Duodenal mucosa (tissue), 2 donors: ENCODE measurements around the gene LAMTOR1.
"Not testable (repeated sequence)": the region's sequence is repeated elsewhere in the genome, so short reads cannot be mapped to it uniquely, and the experiment has no call there.

ENCODE experiments used
- H3K27ac ChIP-seq: one replicate; pipeline ENCODE4 v1.7.0; 2013; ENCODE audit warnings: low read depth, low read length
- H3K27me3 ChIP-seq, 2 donors: one replicate each; pipeline ENCODE4 v1.7.0; 2013; ENCODE audit warnings: low read length in 2 of 2, control low read depth in 1 of 2; ENCODE audit not compliant: insufficient read depth in 2 of 2, control insufficient read depth in 1 of 2
- H3K36me3 ChIP-seq, 2 donors: one replicate each; pipeline ENCODE4 v1.7.0; 2013; ENCODE audit warnings: low read length in 2 of 2, control low read depth in 1 of 2; ENCODE audit not compliant: insufficient read depth in 2 of 2, control insufficient read depth in 1 of 2
- H3K4me1 ChIP-seq, 2 donors: one replicate each; pipeline ENCODE4 v1.7.0; 2013; ENCODE audit warnings: low read length in 2 of 2, control low read depth in 1 of 2; ENCODE audit not compliant: insufficient read depth in 2 of 2, control insufficient read depth in 1 of 2
- H3K4me3 ChIP-seq, 2 donors: one replicate each; pipeline ENCODE4 v1.7.0; 2013; ENCODE audit warnings: low read length in 2 of 2, low read depth in 1 of 2
- H3K9ac ChIP-seq, 2 donors: one replicate each; pipeline ENCODE4 v1.7.0; 2013; ENCODE audit warnings: low read length in 2 of 2, low read depth in 1 of 2
- H3K9me3 ChIP-seq, 2 donors: one replicate each; pipeline ENCODE4 v1.7.0; 2013; ENCODE audit warnings: low read length in 2 of 2, control low read depth in 1 of 2; ENCODE audit not compliant: control insufficient read depth in 1 of 2

Gene LAMTOR1

DNA sequence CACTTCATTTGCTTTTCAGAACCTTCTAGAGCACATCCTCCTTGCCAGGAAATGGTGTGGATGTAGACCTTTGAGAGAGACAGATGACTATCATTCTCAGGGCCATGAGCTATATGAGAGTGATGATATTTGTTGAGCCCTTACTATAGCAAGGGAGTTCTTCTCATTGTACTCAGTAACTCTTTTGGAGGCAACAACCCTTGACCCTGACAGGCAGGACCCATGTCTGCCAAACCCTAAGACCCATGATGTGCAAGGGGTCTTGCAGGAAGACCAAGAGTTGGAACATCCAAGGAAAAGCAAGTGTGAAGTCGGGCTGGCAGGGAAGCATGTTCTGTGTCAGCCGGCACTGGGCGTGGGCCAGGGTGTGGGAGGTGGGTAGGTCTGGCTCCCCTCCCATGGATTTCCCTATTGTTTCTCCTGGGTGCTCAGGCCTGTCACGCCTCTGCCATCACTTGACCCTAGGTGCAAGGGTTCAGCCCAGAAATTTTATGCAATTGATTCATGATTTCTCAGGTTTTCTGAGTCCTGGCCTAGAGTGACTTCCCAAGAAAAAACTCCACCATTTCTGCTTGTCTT, 33.7 kb upstream of the LAMTOR1 start:
- H3K27me3 ChIP-seq: no peaks in the 10 kb centered on the region
- H3K36me3 ChIP-seq: no peaks in the 10 kb centered on the region
- no peak overlapping the region for H3K9ac ChIP-seq
- H3K4me3 ChIP-seq: no peak overlapping the region
- H3K9me3 ChIP-seq: no peaks in the 10 kb centered on the region
- H3K27ac ChIP-seq: no peak overlapping the region
- H3K4me1 ChIP-seq: no peaks in the 10 kb centered on the region

GRCh38 chr11:72135891-72136683, 33.0 kb upstream of the LAMTOR1 start:
- H3K4me3 ChIP-seq: no peak overlapping the region
- no peaks in the 10 kb centered on the region for H3K36me3 ChIP-seq
- H3K4me1 ChIP-seq: no peaks in the 10 kb centered on the region
- no peaks in the 10 kb centered on the region for H3K27me3 ChIP-seq
- no peak overlapping the region for H3K27ac ChIP-seq
- H3K9ac ChIP-seq: no peak overlapping the region
- no peaks in the 10 kb centered on the region for H3K9me3 ChIP-seq

DNA sequence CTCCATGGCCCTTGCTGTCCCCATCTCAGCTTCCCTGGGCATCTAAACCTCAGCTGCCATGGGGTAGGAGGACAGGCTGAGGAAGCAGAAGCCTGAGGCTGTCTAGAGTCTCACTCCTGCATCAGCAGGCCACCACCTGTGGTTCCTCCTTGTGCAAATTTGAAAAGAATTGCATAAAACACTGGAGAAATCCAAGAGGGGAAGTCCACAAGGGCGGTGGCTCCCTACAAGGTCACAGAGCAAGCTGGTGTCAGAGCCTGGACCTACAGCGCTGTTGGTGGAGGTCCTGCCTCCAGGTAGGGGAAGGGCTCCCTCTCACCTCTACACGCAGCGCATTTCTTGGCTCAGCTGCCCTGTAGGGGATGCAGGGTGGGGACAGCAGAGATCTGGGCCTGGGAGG, 32.4 kb upstream of the LAMTOR1 start, which contains the start of gene FOLR3:
Gene FOLR3, plus strand, starts transcription at position 253 of the 400 bp plus-strand sequence. CDS start 228 bp downstream, outside the sequence.
- H3K9ac ChIP-seq, H3K36me3 ChIP-seq, H3K4me3 ChIP-seq: not testable (repeated sequence)

GRCh38 chr11:72132646-72133045, 29.5 kb upstream of the LAMTOR1 start:
- H3K4me3 ChIP-seq: no peak overlapping the region

More for the DNA sequence above, 32.4 kb upstream of the LAMTOR1 start, which contains the start of gene FOLR3:
- H3K27me3 ChIP-seq, H3K27ac ChIP-seq, H3K9me3 ChIP-seq, H3K4me1 ChIP-seq: not testable (repeated sequence)

GRCh38 chr11:72129381-72129780, 26.3 kb upstream of the LAMTOR1 start:
- H3K27me3 ChIP-seq: no peaks in the 10 kb centered on the region

More at GRCh38 chr11:72132646-72133045, 29.5 kb upstream of the LAMTOR1 start:
- no peak overlapping the region for H3K9ac ChIP-seq
- H3K4me1 ChIP-seq: no peaks in the 10 kb centered on the region
- no peak overlapping the region for H3K27ac ChIP-seq
- H3K27me3 ChIP-seq: no peaks in the 10 kb centered on the region
- no peaks in the 10 kb centered on the region for H3K9me3 ChIP-seq
- H3K36me3 ChIP-seq: no peaks in the 10 kb centered on the region

DNA sequence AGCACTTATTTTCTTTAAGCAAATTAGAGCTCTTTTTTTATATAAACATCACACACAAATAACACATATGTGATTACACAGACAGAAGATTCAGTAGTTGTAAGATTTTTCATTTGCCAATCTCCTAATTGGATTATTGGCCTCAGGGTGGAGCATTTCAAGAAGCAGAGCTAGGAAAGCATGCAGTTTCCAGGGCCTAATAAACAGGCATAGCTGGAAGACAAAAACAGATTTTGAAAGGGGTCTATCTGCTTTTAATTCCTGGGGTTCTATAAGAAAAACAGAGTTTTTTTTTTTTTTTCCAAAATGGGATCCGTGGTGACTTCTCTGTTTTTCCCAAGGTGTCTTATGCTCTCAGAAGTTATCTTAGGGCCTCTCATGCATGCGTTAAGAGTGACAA, 24.8 kb upstream of the LAMTOR1 start:
- no peak overlapping the region for H3K4me3 ChIP-seq
- no peaks in the 10 kb centered on the region for H3K9me3 ChIP-seq
- H3K36me3 ChIP-seq: no peaks in the 10 kb centered on the region
- H3K27ac ChIP-seq: no peak overlapping the region
- H3K27me3 ChIP-seq: no peaks in the 10 kb centered on the region
- H3K9ac ChIP-seq: no peak overlapping the region
- peaks cover 0 to 2% of the 10 kb centered on the region in 2 donors for H3K4me1 ChIP-seq

More at GRCh38 chr11:72129381-72129780, 26.3 kb upstream of the LAMTOR1 start:
- no peak overlapping the region for H3K4me3 ChIP-seq
- no peaks in the 10 kb centered on the region for H3K36me3 ChIP-seq
- H3K9me3 ChIP-seq: no peaks in the 10 kb centered on the region
- no peak overlapping the region for H3K9ac ChIP-seq
- no peak overlapping the region for H3K27ac ChIP-seq
- no peaks in the 10 kb centered on the region for H3K4me1 ChIP-seq

GRCh38 chr11:72125956-72126355, 22.9 kb upstream of the LAMTOR1 start:
- H3K4me3 ChIP-seq: no peak overlapping the region
- H3K9ac ChIP-seq: no peak overlapping the region
- peaks cover 0 to 2% of the 10 kb centered on the region in 2 donors for H3K4me1 ChIP-seq
- no peak overlapping the region for H3K27ac ChIP-seq
- no peaks in the 10 kb centered on the region for H3K36me3 ChIP-seq
- no peaks in the 10 kb centered on the region for H3K27me3 ChIP-seq
- no peaks in the 10 kb centered on the region for H3K9me3 ChIP-seq

- Histone ChIP-seq H3K4me3 (no peak overlapping the region), H3K9ac (no peak overlapping the region), H3K9me3 (no peaks in the 10 kb centered on the region), H3K27me3 (no peaks in the 10 kb centered on the region), H3K27ac (no peak overlapping the region), H3K4me1 (peaks cover 0 to 2% of the 10 kb centered on the region in 2 donors), H3K36me3 (no peaks in the 10 kb centered on the region)
Observed at GRCh38 chr11:72124046-72124445, 20.9 kb upstream of the LAMTOR1 start.

- no peak overlapping the region for H3K27ac ChIP-seq
- peaks cover 0 to 9% of the 10 kb centered on the region in 2 donors for H3K4me1 ChIP-seq
- H3K9me3 ChIP-seq: no peaks in the 10 kb centered on the region
- no peaks in the 10 kb centered on the region for H3K27me3 ChIP-seq
- H3K36me3 ChIP-seq: no peaks in the 10 kb centered on the region
- H3K9ac ChIP-seq: no peak overlapping the region
- no peak overlapping the region for H3K4me3 ChIP-seq
Observed at GRCh38 chr11:72123117-72123653, 20.1 kb upstream of the LAMTOR1 start.

DNA sequence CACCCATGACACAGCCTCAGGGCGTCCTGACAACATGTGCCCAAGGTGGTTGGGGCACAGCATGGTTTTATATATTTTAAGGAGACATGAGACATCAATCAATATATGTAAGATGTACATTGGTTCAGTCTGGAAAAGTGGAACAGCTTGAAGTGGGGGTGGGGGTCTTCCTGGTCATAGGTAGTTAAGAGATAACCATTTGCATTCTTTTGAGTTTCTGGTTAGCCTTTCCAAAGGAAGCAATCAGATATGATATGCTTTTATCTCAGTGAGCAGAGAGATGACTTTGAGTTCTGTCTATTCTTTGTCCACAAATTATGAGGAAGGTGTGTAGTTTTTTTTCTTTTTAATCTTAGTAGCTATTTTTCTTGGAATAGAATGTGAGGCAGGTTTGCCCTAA, 19.5 kb upstream of the LAMTOR1 start:
- no peak overlapping the region for H3K9ac ChIP-seq
- no peaks in the 10 kb centered on the region for H3K36me3 ChIP-seq
- H3K9me3 ChIP-seq: no peaks in the 10 kb centered on the region
- H3K27me3 ChIP-seq: no peaks in the 10 kb centered on the region
- peaks cover 0 to 10% of the 10 kb centered on the region in 2 donors for H3K4me1 ChIP-seq
- no peak overlapping the region for H3K4me3 ChIP-seq
- no peak overlapping the region for H3K27ac ChIP-seq
